HepG2 (cell line): Measurements from ENCODE around the gene GNG12. TPM values are rescaled to one million over a fixed set of nuclear protein-coding genes. Genes with fewer than 3 reads are reported as not detected.

Experiments
- ASH2L ChIP-seq: fragments of 300-600, 200-600 bp; sonication (generic); IDR thresholded peaks from 2 replicates; pipeline ENCODE4 v1.7.0; 2017; ENCODE audit warnings: low read depth, mild to moderate bottlenecking, moderate library complexity, mixed read lengths, low read length; ENCODE audit not compliant: insufficient read length
- CTCF ChIP-seq: sonication (generic); formaldehyde crosslinking; IDR thresholded peaks from 2 replicates; pipeline ENCODE4 v1.5.0; 2020; ENCODE audit warnings: mild to moderate bottlenecking, missing genetic modification reagents, moderate library complexity
- ELK4 ChIP-seq: sonication (generic); formaldehyde crosslinking; IDR thresholded peaks from 2 replicates; pipeline ENCODE4 v1.9.0; 2021; ENCODE audit warnings: missing genetic modification reagents, borderline replicate concordance
- KAT2B ChIP-seq: fragments of 150-350 bp; IDR thresholded peaks from 2 replicates; pipeline ENCODE4 v1.6.1; 2014; ENCODE audit warnings: low read depth, low read length, borderline replicate concordance
- RBM39 ChIP-seq: fragments of 200-400 bp; formaldehyde crosslinking; IDR thresholded peaks from one replicate; pipeline ENCODE4 v1.6.1; 2018; ENCODE audit warnings: antibody characterized with exemption, mild to moderate bottlenecking, low read depth, low read length; ENCODE audit not compliant: poor library complexity, severe bottlenecking
- SETDB1 ChIP-seq: sonication (generic); formaldehyde crosslinking; IDR thresholded peaks from 2 replicates; pipeline ENCODE4 v1.5.1; 2020; ENCODE audit warnings: missing genetic modification reagents, mild to moderate bottlenecking, borderline replicate concordance
- SNAPC2 ChIP-seq: sonication (generic); formaldehyde crosslinking; IDR thresholded peaks from 2 replicates; pipeline ENCODE4 v1.8.1; 2022; ENCODE audit warnings: mild to moderate bottlenecking, missing genetic modification reagents
- TRIM22 ChIP-seq: fragments of 450-650 bp; IDR thresholded peaks from 2 replicates; pipeline ENCODE4 v1.6.1; 2017
- ZMYM4 ChIP-seq: sonication (generic); formaldehyde crosslinking; IDR thresholded peaks from 2 replicates; pipeline ENCODE4 v1.8.1; 2023; ENCODE audit warnings: mild to moderate bottlenecking, missing genetic modification reagents
- ZNF235 ChIP-seq: sonication (generic); formaldehyde crosslinking; IDR thresholded peaks from 2 replicates; pipeline ENCODE4 v1.8.1; 2023; ENCODE audit warnings: mild to moderate bottlenecking, missing genetic modification reagents, borderline replicate concordance
- ZNF280B ChIP-seq: sonication (generic); formaldehyde crosslinking; IDR thresholded peaks from 2 replicates; pipeline ENCODE4 v1.5.0; 2020; ENCODE audit warnings: missing genetic modification reagents, mild to moderate bottlenecking, borderline replicate concordance
- ZNF567 ChIP-seq: sonication (generic); formaldehyde crosslinking; IDR thresholded peaks from 2 replicates; pipeline ENCODE4 v1.8.1; 2023; ENCODE audit warnings: mild to moderate bottlenecking, missing genetic modification reagents, borderline replicate concordance
- ZNF687 ChIP-seq: sonication (generic); formaldehyde crosslinking; IDR thresholded peaks from 2 replicates; pipeline ENCODE4 v1.5.1; 2020; ENCODE audit warnings: mild to moderate bottlenecking, missing genetic modification reagents, moderate library complexity
- polyA plus RNA-seq, 8 experiments: library from polyadenylated mRNA; depleted of rRNA in 3 of 8; stranded (reverse) in 7 of 8; unstranded in 1 of 8; fragments of >200 nt; fragmentation: Illumina TruSeq in 4 of 8; extraction: Trizol in 4 of 8; gene quantifications; 2 replicates each; pipeline versions ENCODE4 v1.2.1 to v1.2.3, GENCODE V29; 2011 to 2016; ENCODE audit warnings: low read depth in 4 of 8, missing spikeins in 1 of 8, mixed read lengths in 1 of 8; ENCODE audit not compliant: insufficient read depth in 1 of 8
- total RNA-seq, 5 experiments: library from RNA; depleted of rRNA; stranded (reverse); fragments of >200 nt; fragmentation: Illumina TruSeq; extraction: Trizol; gene quantifications; 2 replicates each; pipeline ENCODE4 v1.2.3, GENCODE V29; 2016; ENCODE audit warnings: low read depth in 1 of 5

Gene GNG12
- total and polyA plus RNA-seq, 2 of the 13 experiments (the other 11 are each of a cell fraction or from before 2014, with no cell fraction given), result 0.11 TPM

- no peak for TF ChIP-seq RBM39
- TF ChIP-seq ASH2L, result peak; percentile 71
- TF ChIP-seq ZNF687 (CRISPR knock-in tag), result no peak
- TF ChIP-seq ZMYM4 (CRISPR knock-in tag), result 0 out of 2 replicates have a peak, but pooled peaks have one; percentile 43
- TF ChIP-seq KAT2B, result no peak
- no peak for TF ChIP-seq TRIM22
- TF ChIP-seq CTCF (CRISPR knock-in tag), result peak; percentile 72
- no peak for TF ChIP-seq ELK4 (CRISPR knock-in tag)
- no peak for TF ChIP-seq ZNF567 (CRISPR knock-in tag)
- 0 out of 2 replicates have a peak, but pooled peaks have one; percentile 20 for TF ChIP-seq SNAPC2 (CRISPR knock-in tag)
- TF ChIP-seq SETDB1, result no peak
- TF ChIP-seq ZNF235 (CRISPR knock-in tag), result no peak
- TF ChIP-seq ZNF280B (CRISPR knock-in tag), result no peak
These were observed 73.0 kb downstream of the GNG12 start (continued) for GRCh38 chr1:67760030-67760821.
